ENCODE results near the gene UQCRC1.

UQCRC1 gene

GRCh38 chr3:48631516-48632448, 22.3 kb upstream of the UQCRC1 start:
- FAIRE-seq (no peak), DNase-seq (ENCODE audit: insufficient read length) (no peak)
- TF ChIP-seq POLR2A (IDR thresholded peaks at IDR 0.05; ENCODE audit: low read depth, low read length) (no peak), POLR2AphosphoS5 (IDR thresholded peaks at IDR 0.05; ENCODE audit: low read depth, low read length) (no peak), TAF1 (IDR thresholded peaks at IDR 0.05; ENCODE audit: borderline replicate concordance, low read depth, low read length) (no peak)

DNA sequence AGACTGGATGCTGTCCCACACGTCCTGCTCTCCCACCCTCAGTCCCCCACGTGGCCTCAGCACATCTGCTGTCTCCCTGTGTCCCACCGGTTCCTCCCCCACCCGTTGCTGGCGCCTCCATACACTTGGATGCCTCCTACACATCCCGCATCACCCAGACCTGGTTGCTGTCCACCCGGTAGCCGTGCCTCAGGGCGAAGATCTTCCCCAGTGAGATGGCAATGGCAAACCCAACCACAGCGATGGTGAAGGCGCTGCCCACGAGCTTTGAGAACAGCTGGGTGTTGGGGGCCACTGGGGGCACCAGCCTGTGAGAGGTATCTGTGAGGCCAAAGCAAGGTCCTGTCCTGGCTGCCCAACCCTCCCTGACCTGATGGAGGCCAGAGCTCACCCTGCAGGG, 21.4 kb upstream of the UQCRC1 start:
- no peak for DNase-seq (ENCODE audit: insufficient read length)
- TF ChIP-seq TAF1 (IDR thresholded peaks at IDR 0.05; ENCODE audit: borderline replicate concordance, low read depth, low read length): no peak
- TF ChIP-seq POLR2A (IDR thresholded peaks at IDR 0.05; ENCODE audit: low read depth, low read length): no peak
- no peak for TF ChIP-seq POLR2AphosphoS5 (IDR thresholded peaks at IDR 0.05; ENCODE audit: low read depth, low read length)
- FAIRE-seq: no peak

GRCh38 chr3:48630407-48630806, 21.0 kb upstream of the UQCRC1 start:
- no peak for DNase-seq (ENCODE audit: insufficient read length)
- no peak for FAIRE-seq
- no peak for TF ChIP-seq POLR2AphosphoS5 (IDR thresholded peaks at IDR 0.05; ENCODE audit: low read depth, low read length)
- no peak for TF ChIP-seq POLR2A (IDR thresholded peaks at IDR 0.05; ENCODE audit: low read depth, low read length)
- TF ChIP-seq TAF1 (IDR thresholded peaks at IDR 0.05; ENCODE audit: borderline replicate concordance, low read depth, low read length): no peak

GRCh38 chr3:48629894-48630293, 20.4 kb upstream of the UQCRC1 start:
- TF ChIP-seq POLR2AphosphoS5 (IDR thresholded peaks at IDR 0.05; ENCODE audit: low read depth, low read length): no peak
- no peak for DNase-seq (ENCODE audit: insufficient read length)
- no peak for FAIRE-seq

GRCh38 chr3:48628277-48629017, 19.0 kb upstream of the UQCRC1 start:
- FAIRE-seq (no peak), DNase-seq (ENCODE audit: insufficient read length) (no peak)
- TF ChIP-seq TAF1 (IDR thresholded peaks at IDR 0.05; ENCODE audit: borderline replicate concordance, low read depth, low read length) (no peak), POLR2AphosphoS5 (IDR thresholded peaks at IDR 0.05; ENCODE audit: low read depth, low read length) (no peak), POLR2A (IDR thresholded peaks at IDR 0.05; ENCODE audit: low read depth, low read length) (no peak)

- TF ChIP-seq POLR2A (IDR thresholded peaks at IDR 0.05; ENCODE audit: low read depth, low read length): no peak
- TF ChIP-seq TAF1 (IDR thresholded peaks at IDR 0.05; ENCODE audit: borderline replicate concordance, low read depth, low read length): no peak
- TF ChIP-seq POLR2AphosphoS5 (IDR thresholded peaks at IDR 0.05; ENCODE audit: low read depth, low read length): no peak
- DNase-seq (ENCODE audit: insufficient read length) (no peak), FAIRE-seq (no peak)
Observed at GRCh38 chr3:48625600-48625999, 16.2 kb upstream of the UQCRC1 start.

DNA sequence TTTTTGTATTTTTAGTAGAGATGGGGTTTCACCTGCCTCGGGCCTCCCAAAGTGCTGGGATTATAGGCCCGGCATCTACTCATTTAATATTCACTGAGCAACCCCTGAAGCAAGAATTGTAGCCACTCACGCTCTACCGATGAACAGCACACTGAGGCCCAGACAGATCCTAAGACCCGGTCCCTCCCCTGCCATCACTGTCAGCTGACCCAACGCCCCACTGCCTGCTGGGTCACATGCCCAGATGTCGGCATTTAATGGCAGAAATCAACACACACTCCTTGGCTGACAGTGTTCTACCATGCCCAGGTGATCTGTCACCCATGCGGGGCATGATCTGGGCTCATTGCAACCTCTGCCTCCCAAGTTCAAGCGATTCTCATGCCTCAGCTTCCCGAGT, 15.3 kb upstream of the UQCRC1 start:
- FAIRE-seq (no peak), DNase-seq (ENCODE audit: insufficient read length) (no peak)
- TF ChIP-seq TAF1 (IDR thresholded peaks at IDR 0.05; ENCODE audit: borderline replicate concordance, low read depth, low read length): no peak
- TF ChIP-seq POLR2A (IDR thresholded peaks at IDR 0.05; ENCODE audit: low read depth, low read length): no peak
- no peak for TF ChIP-seq POLR2AphosphoS5 (IDR thresholded peaks at IDR 0.05; ENCODE audit: low read depth, low read length)

DNA sequence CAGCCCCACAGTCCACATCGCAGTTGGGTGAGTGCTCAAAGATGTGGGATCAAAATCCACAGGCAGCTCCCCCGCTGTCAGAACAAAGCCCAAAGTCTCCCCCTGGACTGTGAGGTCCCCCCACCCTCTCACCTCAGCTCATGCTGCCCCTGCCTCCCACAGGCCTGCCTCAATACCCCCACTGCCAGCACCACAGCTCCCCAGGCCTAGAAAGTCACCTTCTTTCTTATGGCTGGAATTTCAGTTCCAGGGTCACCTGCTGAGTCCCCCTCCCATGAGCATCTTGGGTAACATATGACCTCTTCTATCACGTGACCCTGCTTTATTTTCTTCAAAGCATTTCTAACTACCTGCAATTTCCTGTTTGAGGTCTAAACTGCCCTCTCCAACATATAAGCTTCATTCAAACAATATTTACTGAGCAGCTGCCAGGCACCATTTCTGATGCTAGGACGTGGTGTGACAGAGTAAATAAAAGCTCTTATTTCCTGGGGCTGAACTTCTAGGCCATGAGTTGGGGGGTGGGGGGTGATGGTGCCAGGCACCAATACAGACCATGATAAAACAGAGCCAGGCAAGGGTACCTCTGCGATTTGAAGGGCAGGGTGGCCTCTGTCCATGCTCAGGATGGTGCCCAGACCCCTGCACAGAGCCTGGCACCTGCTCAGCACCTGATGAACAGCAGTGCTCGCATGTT, 14.6 kb upstream of the UQCRC1 start:
- no peak for DNase-seq (ENCODE audit: insufficient read length)
- no peak for FAIRE-seq
- TF ChIP-seq TAF1 (IDR thresholded peaks at IDR 0.05; ENCODE audit: borderline replicate concordance, low read depth, low read length): no peak
- no peak for TF ChIP-seq POLR2A (IDR thresholded peaks at IDR 0.05; ENCODE audit: low read depth, low read length)
- no peak for TF ChIP-seq POLR2AphosphoS5 (IDR thresholded peaks at IDR 0.05; ENCODE audit: low read depth, low read length)

DNA sequence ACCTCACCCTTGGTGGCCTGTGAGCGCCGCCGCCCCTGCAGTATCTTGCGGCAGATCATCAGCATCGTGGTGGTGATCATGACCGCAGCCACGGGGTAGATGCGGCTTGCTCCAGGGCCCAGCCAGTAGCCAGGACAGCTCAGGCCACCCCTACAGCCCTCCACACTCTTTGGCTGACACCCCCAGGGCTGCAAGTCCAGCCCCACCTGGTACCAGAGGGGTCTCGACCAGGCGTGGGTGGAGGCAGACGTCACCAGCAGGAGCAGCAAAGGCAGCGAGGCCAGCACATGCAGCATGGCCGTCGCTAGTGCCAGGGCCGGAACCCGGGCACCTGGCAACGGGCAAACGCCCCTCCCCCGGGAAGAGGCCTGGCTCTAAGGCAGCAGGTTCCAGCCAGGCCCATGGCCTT, 12.0 kb upstream of the UQCRC1 start, which contains the start of gene TMEM89:
Gene TMEM89 (minus strand): TSS at position 309 of the 409 bp plus-strand sequence. CDS start 13 bp downstream, at position 296.
- DNase-seq (ENCODE audit: insufficient read length) (no peak), FAIRE-seq (no peak)
- TF ChIP-seq TAF1 (IDR thresholded peaks at IDR 0.05; ENCODE audit: borderline replicate concordance, low read depth, low read length): no peak
- no peak for TF ChIP-seq POLR2A (IDR thresholded peaks at IDR 0.05; ENCODE audit: low read depth, low read length)
- no peak for TF ChIP-seq POLR2AphosphoS5 (IDR thresholded peaks at IDR 0.05; ENCODE audit: low read depth, low read length)

DNA sequence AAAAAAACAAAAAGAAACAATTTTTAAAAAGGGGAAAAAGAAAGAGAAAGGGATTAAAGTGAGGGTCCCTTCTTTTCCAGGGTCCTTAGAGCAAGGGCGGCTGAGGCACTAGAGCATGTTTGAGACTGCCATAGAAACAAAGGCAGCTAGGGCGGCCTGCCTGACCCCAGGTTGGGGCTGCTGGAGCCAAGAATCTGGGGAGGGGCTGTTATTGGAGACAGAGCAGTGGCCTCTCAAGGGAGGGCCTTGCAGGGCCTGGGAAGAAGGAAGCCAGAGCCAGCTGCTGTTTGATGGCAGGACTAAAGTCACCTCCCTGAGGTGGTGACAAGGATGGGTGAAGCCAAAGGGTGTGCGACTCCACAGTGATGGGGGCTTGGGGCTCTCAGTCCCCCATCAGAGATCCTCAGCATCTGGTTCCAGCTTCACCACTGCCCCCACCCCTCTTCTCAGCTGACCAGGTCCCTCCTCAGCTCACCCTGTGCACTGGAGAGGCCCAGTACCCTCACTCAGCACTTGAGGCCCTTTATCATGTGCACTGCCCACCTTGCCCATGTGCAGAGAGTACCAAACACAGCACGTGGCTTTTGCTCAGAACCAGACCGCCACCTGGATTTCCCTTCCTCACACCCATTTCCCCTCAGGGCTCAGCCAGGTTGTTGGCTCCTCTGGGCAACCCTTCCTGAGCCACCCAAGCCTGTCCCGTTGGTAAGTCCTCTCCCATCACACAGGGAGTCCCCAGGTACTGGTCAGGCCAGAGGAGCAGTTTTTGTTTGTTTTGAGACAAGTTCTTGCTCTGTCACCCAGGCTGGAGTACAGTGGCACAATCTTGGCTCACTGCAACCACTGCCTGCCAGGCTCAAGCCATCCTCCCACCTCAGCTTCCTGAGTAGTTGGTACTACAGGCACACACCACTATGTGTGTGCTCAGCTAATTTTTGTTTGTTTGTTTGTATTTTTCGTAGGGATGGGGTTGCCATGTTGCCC, 10.4 kb upstream of the UQCRC1 start:
- DNase-seq (ENCODE audit: insufficient read length) (no peak), FAIRE-seq (no peak)
- TF ChIP-seq POLR2A (IDR thresholded peaks at IDR 0.05; ENCODE audit: low read depth, low read length): no peak
- TF ChIP-seq POLR2AphosphoS5 (IDR thresholded peaks at IDR 0.05; ENCODE audit: low read depth, low read length): no peak
- TF ChIP-seq TAF1 (IDR thresholded peaks at IDR 0.05; ENCODE audit: borderline replicate concordance, low read depth, low read length): no peak
